Cardiac fibroblast (primary cell): ENCODE data around the gene RBM48.

Experiments used
- DNase-seq, 2 donors: peaks; one replicate each; pipeline versions ENCODE4 v3.0.0 to v3.0.0-alpha.2; 2010; ENCODE audit warnings: low read depth in 2 of 2
- H3K4me3 ChIP-seq, 2 donors: replicated peaks in 1 of 2; 1 replicate in 1 of 2; 2 replicates in 1 of 2; pipeline ENCODE4 v1.5.1; 2011; ENCODE audit warnings: low read depth in 2 of 2, low read length in 2 of 2, mild to moderate bottlenecking in 2 of 2, moderate library complexity in 1 of 2
- CTCF ChIP-seq: IDR thresholded peaks from one replicate; pipeline ENCODE4 v1.5.1; 2011; ENCODE audit warnings: low read depth, mild to moderate bottlenecking, low read length, inconsistent platforms

The RBM48 gene

GRCh38 chr7:92546856-92547497, 18.4 kb downstream of the RBM48 start:
- no peak for DNase-seq
- no peak overlapping the region for H3K4me3 ChIP-seq
- no peak for TF ChIP-seq CTCF

DNA sequence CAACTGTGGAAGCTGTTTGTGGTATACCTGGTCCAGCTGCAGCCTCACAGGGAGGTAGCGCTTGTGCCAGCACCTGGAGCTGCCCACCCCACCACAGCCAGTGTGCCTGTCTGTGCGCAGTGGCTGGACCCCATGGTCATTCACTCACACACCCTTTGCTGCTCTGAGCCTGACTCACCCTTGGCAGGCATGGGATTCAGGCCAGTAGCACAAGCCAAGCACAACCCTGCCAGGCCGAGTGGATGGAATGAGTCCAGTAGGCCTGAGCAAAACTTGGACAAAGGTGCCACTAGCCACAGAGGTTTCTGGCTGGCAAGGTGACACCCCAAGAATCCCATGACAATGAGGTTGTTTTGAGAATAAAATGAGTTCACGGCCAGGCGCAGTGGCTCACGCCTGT, 19.0 kb downstream of the RBM48 start:
- DNase-seq = peak in 1 of 2 donors; percentile 6
- H3K4me3 ChIP-seq = no peak overlapping the region
- no peak for TF ChIP-seq CTCF

DNA sequence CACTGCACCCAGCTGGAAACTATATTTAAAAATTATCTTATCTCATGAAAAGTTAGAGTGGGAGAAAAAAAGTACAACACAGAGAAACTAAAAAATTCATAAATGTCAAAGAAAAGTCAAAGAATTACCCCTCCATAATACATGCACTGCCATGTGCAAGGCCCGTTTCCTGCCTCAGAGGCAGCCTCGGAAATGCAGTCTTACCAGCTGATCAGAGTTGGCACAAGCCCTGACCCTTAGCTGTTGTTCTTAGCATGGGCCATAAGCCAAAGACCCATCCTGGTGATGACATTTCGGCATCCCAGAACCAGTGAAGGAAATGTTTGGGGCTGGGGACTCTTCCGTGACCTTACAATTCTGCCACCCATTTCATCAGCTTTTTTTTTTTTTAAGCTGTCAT, 21.6 kb downstream of the RBM48 start:
- no peak for TF ChIP-seq CTCF
- peak in 1 of 2 donors; percentile 14 for DNase-seq
- no peak overlapping the region for H3K4me3 ChIP-seq

DNA sequence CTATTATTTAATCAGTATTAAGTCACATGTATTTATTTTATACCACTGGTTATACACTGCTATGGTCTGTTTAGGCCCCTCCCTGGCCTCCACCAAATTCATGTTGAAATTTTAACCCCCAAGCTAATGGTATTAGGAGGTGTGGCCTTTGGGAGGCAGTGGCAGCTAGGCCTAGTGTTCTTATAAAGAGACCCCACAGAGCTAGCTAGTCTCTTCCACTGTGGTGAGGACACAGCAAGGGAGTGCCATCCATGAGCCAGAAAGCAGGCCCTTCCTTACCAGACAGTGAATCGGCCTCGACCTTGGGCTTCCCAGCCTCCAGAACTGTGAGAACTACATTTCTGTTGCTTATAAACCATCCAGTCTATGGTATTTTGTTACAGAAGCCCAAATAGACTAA, 28.7 kb downstream of the RBM48 start:
- TF ChIP-seq CTCF = no peak
- no peak overlapping the region for H3K4me3 ChIP-seq
- DNase-seq = no peak

DNA sequence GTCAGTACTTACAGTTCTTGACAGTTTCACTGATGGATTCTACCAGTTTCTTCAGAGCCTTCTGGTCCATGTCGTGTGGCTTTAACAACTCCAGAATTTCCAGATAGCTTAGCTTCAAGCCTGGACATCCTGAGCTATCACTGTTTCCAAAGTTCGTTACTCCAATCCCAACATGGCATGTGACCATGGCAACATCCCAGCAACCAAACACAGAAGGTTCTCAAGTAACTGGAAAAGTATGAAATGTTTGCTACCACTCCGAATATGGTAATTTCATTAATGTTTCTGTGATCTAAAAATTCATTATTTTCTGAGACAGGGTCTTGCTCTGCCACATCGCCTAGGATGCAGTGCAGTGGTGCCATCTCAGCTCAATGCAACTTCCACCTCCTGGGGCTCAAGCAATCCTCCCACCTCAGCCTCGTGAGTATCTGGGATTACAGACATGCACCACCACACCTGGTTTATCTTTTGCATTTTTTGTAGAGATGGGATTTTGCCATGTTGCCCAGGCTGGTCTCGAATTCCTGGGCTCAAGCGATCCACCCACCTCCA, 29.3 kb downstream of the RBM48 start:
- no peak overlapping the region for H3K4me3 ChIP-seq
- no peak for TF ChIP-seq CTCF
- peak in 1 of 2 donors; percentile 3 for DNase-seq

GRCh38 chr7:92560602-92561001, 32.0 kb downstream of the RBM48 start:
- TF ChIP-seq CTCF = no peak
- DNase-seq = peak in 1 of 2 donors; percentile 9
- H3K4me3 ChIP-seq = no peak overlapping the region

GRCh38 chr7:92563345-92563744, 34.8 kb downstream of the RBM48 start:
- TF ChIP-seq CTCF = no peak
- no peak overlapping the region for H3K4me3 ChIP-seq
- peak; percentile 11 to 30 for DNase-seq
